Measurements from ENCODE around the gene SUPT7L.
"Not testable (repeated sequence)": the region's sequence is repeated elsewhere in the genome, so short reads cannot be mapped to it uniquely, and the experiment has no call there.

SUPT7L gene

DNA sequence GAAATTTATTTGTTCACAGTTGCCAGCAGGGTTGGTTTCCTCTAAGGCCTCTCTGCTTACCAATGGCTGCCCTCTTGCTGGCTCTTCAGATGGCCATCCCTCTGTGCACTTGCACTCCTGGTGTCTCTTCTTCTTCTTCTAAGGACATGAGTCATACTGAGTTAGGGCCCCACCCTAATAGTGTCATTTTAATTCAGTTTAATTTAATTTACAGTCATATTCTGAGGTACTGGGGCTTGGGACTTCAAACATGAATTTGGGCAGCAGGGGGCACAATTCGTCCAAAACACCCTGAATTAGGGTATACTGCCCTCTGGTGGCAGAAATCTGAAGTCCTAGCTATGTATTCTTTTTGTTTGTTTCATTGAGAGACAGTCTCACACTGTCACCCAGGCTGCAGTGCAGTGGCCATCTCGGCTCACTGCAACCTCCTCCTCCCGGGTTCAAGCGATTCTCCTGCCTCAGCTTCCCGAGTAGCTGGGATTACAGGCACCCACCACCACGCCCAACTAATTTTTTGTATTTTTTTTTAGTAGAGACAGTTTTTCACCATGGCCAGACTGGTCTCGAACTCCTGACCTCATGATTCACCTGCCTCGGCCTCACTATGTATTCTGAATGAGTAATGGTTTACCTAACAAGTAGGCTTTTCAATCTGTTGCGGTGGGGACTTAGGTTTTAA, 20.1 kb upstream of the SUPT7L start:
- Histone ChIP-seq H3K4me3 (no peak overlapping the region), H3K27ac (peak overlapping the region; percentile 25 to 71), H3K36me3 (peaks cover 47 to 82% (median 47%) of the 10 kb centered on the region in 3 donors), H3K27me3 (no peaks in the 10 kb centered on the region), H3K4me1 (peaks cover 0 to 26% (median 11%) of the 10 kb centered on the region in 4 donors), H3K9me3 (no peaks in the 10 kb centered on the region)
- intact Hi-C loops (cut with DNase I; ENCODE audit: low total_unique reads): no loop called here
- TF ChIP-seq, protein P1, sequence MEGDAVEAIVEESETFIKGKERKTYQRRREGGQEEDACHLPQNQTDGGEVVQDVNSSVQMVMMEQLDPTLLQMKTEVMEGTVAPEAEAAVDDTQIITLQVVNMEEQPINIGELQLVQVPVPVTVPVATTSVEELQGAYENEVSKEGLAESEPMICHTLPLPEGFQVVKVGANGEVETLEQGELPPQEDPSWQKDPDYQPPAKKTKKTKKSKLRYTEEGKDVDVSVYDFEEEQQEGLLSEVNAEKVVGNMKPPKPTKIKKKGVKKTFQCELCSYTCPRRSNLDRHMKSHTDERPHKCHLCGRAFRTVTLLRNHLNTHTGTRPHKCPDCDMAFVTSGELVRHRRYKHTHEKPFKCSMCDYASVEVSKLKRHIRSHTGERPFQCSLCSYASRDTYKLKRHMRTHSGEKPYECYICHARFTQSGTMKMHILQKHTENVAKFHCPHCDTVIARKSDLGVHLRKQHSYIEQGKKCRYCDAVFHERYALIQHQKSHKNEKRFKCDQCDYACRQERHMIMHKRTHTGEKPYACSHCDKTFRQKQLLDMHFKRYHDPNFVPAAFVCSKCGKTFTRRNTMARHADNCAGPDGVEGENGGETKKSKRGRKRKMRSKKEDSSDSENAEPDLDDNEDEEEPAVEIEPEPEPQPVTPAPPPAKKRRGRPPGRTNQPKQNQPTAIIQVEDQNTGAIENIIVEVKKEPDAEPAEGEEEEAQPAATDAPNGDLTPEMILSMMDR (IDR thresholded peaks at IDR 0.05): peak; percentile 78 to 88
- peak; percentile 75 to 76 for DNase-seq

DNA sequence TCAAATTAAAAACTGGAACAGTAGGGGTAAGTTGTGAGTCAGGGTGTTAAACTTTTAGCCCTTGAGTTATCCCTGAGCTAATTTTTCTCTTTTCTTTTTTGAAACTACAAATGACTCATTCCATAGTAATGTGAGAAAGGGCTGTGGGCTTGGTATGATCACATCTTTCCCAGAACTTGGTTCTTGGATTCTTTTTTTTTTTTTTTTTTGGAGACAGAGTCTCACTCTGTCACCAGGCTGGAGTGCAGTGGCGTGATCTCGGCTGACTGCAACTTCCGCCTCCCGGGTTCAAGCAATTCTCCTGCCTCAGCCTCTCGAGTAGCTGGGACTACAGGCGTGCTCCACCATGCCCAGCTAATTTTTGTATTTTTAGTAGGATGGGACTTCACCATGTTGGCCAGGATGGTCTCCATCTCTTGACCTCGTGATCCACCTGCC, 18.9 kb upstream of the SUPT7L start:
- peak overlapping the region; percentile 49 to 71 for H3K27ac ChIP-seq
- H3K27me3 ChIP-seq; DNase-seq; H3K9me3 ChIP-seq; H3K4me3 ChIP-seq; intact Hi-C loops (cut with DNase I; ENCODE audit: low total_unique reads): not testable (repeated sequence)
- peaks cover 0 to 26% (median 11%) of the 10 kb centered on the region in 4 donors for H3K4me1 ChIP-seq
- H3K36me3 ChIP-seq: peaks cover 46 to 84% (median 50%) of the 10 kb centered on the region in 3 donors

DNA sequence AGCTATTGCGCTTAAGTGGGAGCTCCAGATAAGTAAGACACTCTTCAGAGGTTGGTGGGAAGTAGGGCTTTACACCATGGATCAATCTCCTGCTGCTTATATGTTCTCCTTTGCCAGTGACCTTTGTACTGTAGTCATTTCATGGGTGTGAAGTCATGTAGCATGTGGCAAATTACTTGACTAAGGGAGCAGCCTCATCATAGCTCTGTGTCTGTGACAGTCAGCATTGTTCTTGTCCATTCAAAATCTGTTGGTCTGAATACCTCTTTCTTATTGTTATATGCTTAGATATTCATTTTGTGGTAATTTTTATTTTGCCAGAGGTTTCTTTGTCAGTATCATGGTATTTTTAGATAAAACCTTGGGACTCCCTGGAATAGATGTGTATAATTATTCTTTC, 18.4 kb upstream of the SUPT7L start:
- no peaks in the 10 kb centered on the region for H3K9me3 ChIP-seq
- TF ChIP-seq, protein P1 (IDR thresholded peaks at IDR 0.05): no peak
- peak overlapping the region; percentile 49 to 71 for H3K27ac ChIP-seq
- no peak for DNase-seq
- intact Hi-C loops (cut with DNase I; ENCODE audit: low total_unique reads): no loop called here
- H3K4me3 ChIP-seq: no peak overlapping the region
- H3K36me3 ChIP-seq: peaks cover 44 to 84% (median 52%) of the 10 kb centered on the region in 3 donors
- no peaks in the 10 kb centered on the region for H3K27me3 ChIP-seq
- peaks cover 0 to 26% (median 11%) of the 10 kb centered on the region in 4 donors for H3K4me1 ChIP-seq

DNA sequence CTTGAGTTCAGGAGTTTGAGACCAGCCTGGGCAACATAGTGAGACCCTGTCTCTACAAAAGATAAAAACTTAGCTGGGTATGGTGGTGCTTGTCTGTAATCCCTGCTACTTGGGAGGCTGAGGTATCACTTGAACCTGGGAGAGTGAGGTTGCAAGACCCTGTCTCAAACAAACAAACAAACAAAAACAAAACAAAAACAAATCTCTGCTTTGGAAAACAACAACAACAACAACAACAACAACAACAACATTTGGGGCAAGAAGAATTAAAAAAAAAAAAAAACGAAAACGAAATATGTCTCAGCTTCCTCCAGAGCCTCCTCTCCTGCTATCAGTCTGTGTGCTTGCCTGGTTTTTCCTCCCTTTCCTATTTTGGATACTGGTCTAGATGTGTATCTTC, 17.2 kb upstream of the SUPT7L start:
- no peak overlapping the region for H3K27ac ChIP-seq
- no peaks in the 10 kb centered on the region for H3K9me3 ChIP-seq
- H3K27me3 ChIP-seq: no peaks in the 10 kb centered on the region
- TF ChIP-seq, protein P1 (IDR thresholded peaks at IDR 0.05): no peak
- peaks cover 0 to 26% (median 11%) of the 10 kb centered on the region in 4 donors for H3K4me1 ChIP-seq
- no peak overlapping the region for H3K4me3 ChIP-seq
- intact Hi-C loops (cut with DNase I; ENCODE audit: low total_unique reads): no loop called here
- DNase-seq: no peak
- H3K36me3 ChIP-seq: peaks cover 40 to 84% (median 54%) of the 10 kb centered on the region in 3 donors

DNA sequence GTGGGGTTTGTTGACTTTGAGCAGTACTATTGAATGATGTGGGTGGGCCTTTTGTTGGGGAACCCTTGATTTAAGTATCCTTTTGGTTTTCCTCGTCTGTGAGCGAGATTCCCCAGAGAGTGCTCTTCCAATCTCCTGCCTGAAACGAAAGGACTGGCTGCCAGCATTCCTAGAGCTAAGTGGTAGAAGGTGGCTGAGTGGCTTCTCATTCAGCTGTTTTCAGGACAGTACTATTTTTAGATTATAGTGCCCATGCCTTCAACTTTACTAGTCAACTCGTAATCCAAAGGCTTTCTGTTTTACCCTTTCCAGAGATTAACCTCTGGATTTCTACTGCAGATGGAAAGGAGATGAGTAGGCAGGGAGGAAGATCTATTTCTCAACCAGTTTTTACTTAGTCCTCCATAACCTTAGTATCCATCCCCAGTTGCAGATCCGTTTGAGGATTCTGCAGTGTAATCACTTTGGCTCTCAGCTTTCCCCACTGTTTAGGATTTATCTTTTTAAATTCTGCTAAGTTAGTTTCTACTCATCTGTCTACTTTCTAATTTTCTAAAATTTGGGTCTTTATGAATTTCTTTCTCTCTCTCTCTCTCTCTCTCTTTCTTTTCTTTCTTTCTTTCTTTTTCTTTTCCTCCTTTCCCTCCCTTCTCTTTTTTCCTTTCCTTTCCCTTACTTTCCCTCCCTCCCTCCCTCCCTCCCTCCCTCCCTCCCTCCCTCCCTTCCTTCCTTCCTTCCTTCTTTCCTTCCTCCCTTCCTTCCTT, 9.5 kb upstream of the SUPT7L start:
- Histone ChIP-seq H3K27me3 (no peaks in the 10 kb centered on the region), H3K27ac (no peak overlapping the region), H3K9me3 (no peaks in the 10 kb centered on the region), H3K36me3 (peaks cover 63 to 98% (median 75%) of the 10 kb centered on the region in 3 donors), H3K4me1 (no peaks in the 10 kb centered on the region), H3K4me3 (no peak overlapping the region)
- intact Hi-C loops (cut with DNase I; ENCODE audit: low total_unique reads): no loop called here
- no peak for DNase-seq
- TF ChIP-seq, protein P1 (IDR thresholded peaks at IDR 0.05): no peak

DNA sequence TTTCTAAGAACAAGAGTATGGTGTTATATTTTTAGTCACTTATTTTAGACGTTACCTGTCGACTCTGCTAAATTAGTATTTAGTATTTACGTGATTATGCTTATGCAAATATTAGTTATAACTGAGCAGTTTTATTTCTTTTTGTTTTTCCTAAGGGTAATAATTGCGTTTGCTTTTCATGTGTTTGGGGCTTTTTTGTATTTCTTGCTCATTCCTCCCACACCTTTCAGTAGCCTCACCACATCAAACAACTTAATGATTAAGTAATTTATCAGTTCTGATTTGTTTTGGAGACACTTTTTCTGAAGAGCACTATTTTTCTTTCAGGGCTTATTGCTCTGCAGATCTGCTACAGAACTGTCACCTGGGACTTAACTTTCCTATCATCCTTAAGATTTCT, 7.8 kb upstream of the SUPT7L start:
- intact Hi-C loops (cut with DNase I; ENCODE audit: low total_unique reads): no loop called here
- TF ChIP-seq, protein P1 (IDR thresholded peaks at IDR 0.05): no peak
- H3K4me3 ChIP-seq: no peak overlapping the region
- no peaks in the 10 kb centered on the region for H3K9me3 ChIP-seq
- H3K4me1 ChIP-seq: peaks cover 0 to 3% (median 0%) of the 10 kb centered on the region in 4 donors
- H3K27me3 ChIP-seq: no peaks in the 10 kb centered on the region
- no peak for DNase-seq
- H3K27ac ChIP-seq: no peak overlapping the region
- H3K36me3 ChIP-seq: peaks cover 66 to 93% (median 67%) of the 10 kb centered on the region in 3 donors
